SK-N-SH (cell line): ENCODE results near the gene C12orf57. TPM values are rescaled to one million over a fixed set of nuclear protein-coding genes. Genes with fewer than 3 reads are reported as not detected.

Source experiments
- CTCF ChIA-PET: fragments of 300-600, 350-600 bp; formaldehyde crosslinking; extraction: SDS; loops from one replicate; lab custom pipeline; 2021; lab: Yijun Ruan, JAX
- POLR2A ChIA-PET: fragments of 350-600 bp; sonication (Branson Sonifier 250); formaldehyde crosslinking; extraction: SDS; loops from one replicate; lab custom pipeline; 2020; ENCODE audit warnings: antibody characterized with exemption, inconsistent platforms; lab: Yijun Ruan, JAX
- DNase-seq: peaks from one replicate; pipeline ENCODE4 v3.0.0; 2012
- H2AFZ ChIP-seq: fragments of 200-600 bp; sonication (generic); 2 replicates; pipeline ENCODE4 v1.8.1; 2016; ENCODE audit warnings: antibody characterized with exemption, mild to moderate bottlenecking, low read depth
- H3F3A ChIP-seq: fragments of 200-600 bp; sonication (generic); replicated peaks from 2 replicates; pipeline ENCODE3; 2016; ENCODE audit warnings: antibody characterized with exemption, mild to moderate bottlenecking; ENCODE audit not compliant: insufficient read depth
- H3K27ac ChIP-seq, 2 experiments: fragments of 200-500 bp in 1 of 2; fragments of 200-600 bp in 1 of 2; sonication (Bioruptor generic) in 1 of 2; sonication (generic), shearing (Covaris generic) in 1 of 2; 2 replicates each; pipeline versions ENCODE4 v1.5.1 to v1.6.1; 2014 to 2016; ENCODE audit warnings: low read depth in 2 of 2, inconsistent platforms in 1 of 2, low read length in 1 of 2, mild to moderate bottlenecking in 1 of 2, mixed read lengths in 1 of 2
- H3K27me3 ChIP-seq: fragments of 200-600 bp; sonication (generic), shearing (Covaris generic); 2 replicates; pipeline ENCODE4 v1.6.1; 2016; ENCODE audit warnings: mixed run types; ENCODE audit not compliant: insufficient read depth
- H3K36me3 ChIP-seq, 2 experiments: fragments of 200-500 bp in 1 of 2; fragments of 200-600 bp in 1 of 2; sonication (Bioruptor generic) in 1 of 2; sonication (generic) in 1 of 2; replicated peaks in 1 of 2; 2 replicates each; pipeline versions ENCODE3 to v1.5.1; 2014 to 2016; ENCODE audit warnings: low read length in 1 of 2, mild to moderate bottlenecking in 1 of 2; ENCODE audit not compliant: insufficient read depth in 2 of 2, control insufficient read depth in 1 of 2
- H3K4me1 ChIP-seq, 2 experiments: fragments of 200-500 bp in 1 of 2; fragments of 200-600 bp in 1 of 2; sonication (Bioruptor generic) in 1 of 2; sonication (generic), shearing (Covaris generic) in 1 of 2; 2 replicates each; pipeline versions ENCODE4 v1.5.1 to v1.6.1; 2014 to 2016; ENCODE audit warnings: low read depth in 1 of 2, low read length in 1 of 2, mixed run types in 1 of 2; ENCODE audit not compliant: insufficient read depth in 2 of 2, control insufficient read depth in 1 of 2
- H3K4me2 ChIP-seq: fragments of 200-600 bp; sonication (generic), shearing (Covaris generic); 2 replicates; pipeline ENCODE4 v1.6.1; 2017; ENCODE audit warnings: mixed run types
- H3K4me3 ChIP-seq, 2 experiments: fragments of 200-500 bp in 1 of 2; fragments of 200-600 bp in 1 of 2; sonication (Bioruptor generic) in 1 of 2; sonication (generic), shearing (Covaris generic) in 1 of 2; 2 replicates each; pipeline versions ENCODE4 v1.5.1 to v1.8.1; 2014 to 2016; ENCODE audit warnings: low read depth in 2 of 2, inconsistent platforms in 1 of 2, low read length in 1 of 2, mild to moderate bottlenecking in 1 of 2, mixed read lengths in 1 of 2, moderate library complexity in 1 of 2
- H3K79me2 ChIP-seq: fragments of 200-600 bp; sonication (generic); 2 replicates; pipeline ENCODE4 v1.8.1; 2017; ENCODE audit warnings: mild to moderate bottlenecking; ENCODE audit not compliant: insufficient read depth
- H3K9ac ChIP-seq: fragments of 200-600 bp; sonication (generic); 2 replicates; pipeline ENCODE4 v1.6.1; 2017; ENCODE audit warnings: mixed run types
- H3K9me2 ChIP-seq: fragments of 200-600 bp; sonication (generic); 2 replicates; pipeline ENCODE4 v1.6.1; 2017; ENCODE audit warnings: mixed run types
- H3K9me3 ChIP-seq: fragments of 200-600 bp; sonication (generic); 2 replicates; pipeline ENCODE4 v1.6.1; 2017; ENCODE audit warnings: mixed run types, mild to moderate bottlenecking, moderate library complexity
- H4K20me1 ChIP-seq: fragments of 200-600 bp; sonication (generic); 2 replicates; pipeline ENCODE4 v1.6.1; 2017; ENCODE audit warnings: mild to moderate bottlenecking, mixed run types; ENCODE audit not compliant: insufficient read depth
- ELF1 ChIP-seq: IDR thresholded peaks from 2 replicates; pipeline ENCODE4 v1.4.0; 2012
- EP300 ChIP-seq, 2 experiments: IDR thresholded peaks; 2 replicates each; pipeline versions ENCODE4 v1.4.0 to v1.6.1; 2012; ENCODE audit warnings: borderline replicate concordance in 1 of 2, low read depth in 1 of 2, low read length in 1 of 2
- EZH2phosphoT487 ChIP-seq: fragments of 200-600 bp; sonication (generic); IDR thresholded peaks from 2 replicates; pipeline ENCODE4 v1.6.1; 2017; ENCODE audit warnings: low read depth, mixed run types, mild to moderate bottlenecking, antibody characterized with exemption, moderate library complexity, borderline replicate concordance
- FOXJ3 ChIP-seq: sonication (generic); formaldehyde crosslinking; IDR thresholded peaks from 2 replicates; pipeline ENCODE4 v1.5.1; 2020; ENCODE audit warnings: mild to moderate bottlenecking, missing genetic modification reagents
- FOXM1 ChIP-seq: IDR thresholded peaks from 2 replicates; pipeline ENCODE4 v1.4.0; 2012; ENCODE audit warnings: low read depth, mild to moderate bottlenecking
- GABPA ChIP-seq: IDR thresholded peaks from 2 replicates; pipeline ENCODE4 v1.4.0; 2012; ENCODE audit warnings: low read depth, mild to moderate bottlenecking
- GATA2 ChIP-seq: sonication (generic); formaldehyde crosslinking; IDR thresholded peaks from 2 replicates; pipeline ENCODE4 v1.5.0; 2020; ENCODE audit warnings: mild to moderate bottlenecking, missing genetic modification reagents
- MAX ChIP-seq: IDR thresholded peaks from 2 replicates; pipeline ENCODE4 v1.4.0; 2012; ENCODE audit warnings: low read depth
- MXI1 ChIP-seq: IDR thresholded peaks from 2 replicates; pipeline ENCODE4 v1.6.1; 2012; ENCODE audit warnings: mild to moderate bottlenecking, low read depth, low read length, improper control_type of control experiment
- NFIC ChIP-seq: IDR thresholded peaks from 2 replicates; pipeline ENCODE4 v1.4.0; 2012; ENCODE audit warnings: borderline replicate concordance
- NRF1 ChIP-seq: IDR thresholded peaks from 2 replicates; pipeline ENCODE4 v1.6.1; 2012; ENCODE audit warnings: low read depth, mild to moderate bottlenecking, low read length
- RAD21 ChIP-seq: IDR thresholded peaks from 2 replicates; pipeline ENCODE4 v1.6.1; 2012; ENCODE audit warnings: mild to moderate bottlenecking, low read length
- RFX5 ChIP-seq: IDR thresholded peaks from 2 replicates; pipeline ENCODE4 v1.6.1; 2012; ENCODE audit warnings: mild to moderate bottlenecking, improper control_type of control experiment, low read length
- TAF1 ChIP-seq: IDR thresholded peaks from 2 replicates; pipeline ENCODE4 v1.6.1; 2012; ENCODE audit warnings: low read depth, mild to moderate bottlenecking, low read length, moderate library complexity, borderline replicate concordance
- TCF12 ChIP-seq: IDR thresholded peaks from 2 replicates; pipeline ENCODE4 v1.4.0; 2012
- YY1 ChIP-seq: IDR thresholded peaks from 2 replicates; pipeline ENCODE4 v1.4.0; 2012; ENCODE audit warnings: low read depth, mild to moderate bottlenecking
- WGBS: methylation state at CpG from one replicate; pipeline ENCODE4 v1.1.6; 2017; ENCODE audit warnings: low lambda C conversion rate; 5-methylcytosine and 5-hydroxymethylcytosine counted together
- polyA plus RNA-seq, 3 experiments: library from polyadenylated mRNA; depleted of rRNA; stranded (reverse); fragments of >200 nt; gene quantifications; 2 replicates each; pipeline ENCODE4 v1.2.3, GENCODE V29; 2012
- TF ChIP-seq, protein P1 (sequence below): IDR thresholded peaks from 2 replicates; pipeline ENCODE4 v1.6.1; 2012; ENCODE audit warnings: mild to moderate bottlenecking, low read depth, low read length, moderate library complexity
- TF ChIP-seq, protein P2 (sequence below): fragments of 150-350 bp; IDR thresholded peaks from 2 replicates; pipeline ENCODE4 v1.6.1; 2017; ENCODE audit warnings: antibody characterized with exemption, low read length, low read depth, borderline replicate concordance

C12orf57 gene
- polyA plus RNA-seq, 1 of the 3 experiments (the other 2 are of a cell fraction), result 659 TPM

DNA sequence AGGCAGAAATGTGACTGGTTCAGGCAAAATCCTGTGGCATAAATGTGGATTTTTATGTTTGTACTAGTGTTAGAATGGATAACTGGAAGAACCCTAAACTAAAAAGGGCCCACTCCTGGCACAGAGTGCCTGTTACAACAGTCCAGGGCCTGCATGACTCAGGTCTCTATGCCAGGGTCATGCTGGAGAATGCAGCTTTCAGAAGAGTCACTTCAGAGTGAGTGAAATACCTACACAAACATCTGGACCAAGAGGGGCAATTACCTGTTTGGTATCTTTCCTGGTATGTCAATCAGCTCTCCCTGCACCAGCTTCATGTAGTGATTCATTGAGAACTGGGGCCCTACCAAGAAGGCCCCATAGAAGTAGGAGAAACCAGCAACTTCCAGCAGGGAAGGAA, 36.9 kb downstream of the C12orf57 start (continued):
- TF ChIP-seq TAF1, result no peak
- TF ChIP-seq, protein P1, sequence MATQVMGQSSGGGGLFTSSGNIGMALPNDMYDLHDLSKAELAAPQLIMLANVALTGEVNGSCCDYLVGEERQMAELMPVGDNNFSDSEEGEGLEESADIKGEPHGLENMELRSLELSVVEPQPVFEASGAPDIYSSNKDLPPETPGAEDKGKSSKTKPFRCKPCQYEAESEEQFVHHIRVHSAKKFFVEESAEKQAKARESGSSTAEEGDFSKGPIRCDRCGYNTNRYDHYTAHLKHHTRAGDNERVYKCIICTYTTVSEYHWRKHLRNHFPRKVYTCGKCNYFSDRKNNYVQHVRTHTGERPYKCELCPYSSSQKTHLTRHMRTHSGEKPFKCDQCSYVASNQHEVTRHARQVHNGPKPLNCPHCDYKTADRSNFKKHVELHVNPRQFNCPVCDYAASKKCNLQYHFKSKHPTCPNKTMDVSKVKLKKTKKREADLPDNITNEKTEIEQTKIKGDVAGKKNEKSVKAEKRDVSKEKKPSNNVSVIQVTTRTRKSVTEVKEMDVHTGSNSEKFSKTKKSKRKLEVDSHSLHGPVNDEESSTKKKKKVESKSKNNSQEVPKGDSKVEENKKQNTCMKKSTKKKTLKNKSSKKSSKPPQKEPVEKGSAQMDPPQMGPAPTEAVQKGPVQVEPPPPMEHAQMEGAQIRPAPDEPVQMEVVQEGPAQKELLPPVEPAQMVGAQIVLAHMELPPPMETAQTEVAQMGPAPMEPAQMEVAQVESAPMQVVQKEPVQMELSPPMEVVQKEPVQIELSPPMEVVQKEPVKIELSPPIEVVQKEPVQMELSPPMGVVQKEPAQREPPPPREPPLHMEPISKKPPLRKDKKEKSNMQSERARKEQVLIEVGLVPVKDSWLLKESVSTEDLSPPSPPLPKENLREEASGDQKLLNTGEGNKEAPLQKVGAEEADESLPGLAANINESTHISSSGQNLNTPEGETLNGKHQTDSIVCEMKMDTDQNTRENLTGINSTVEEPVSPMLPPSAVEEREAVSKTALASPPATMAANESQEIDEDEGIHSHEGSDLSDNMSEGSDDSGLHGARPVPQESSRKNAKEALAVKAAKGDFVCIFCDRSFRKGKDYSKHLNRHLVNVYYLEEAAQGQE, result no peak
- TF ChIP-seq ELF1, result no peak
- TF ChIP-seq NFIC, result no peak
- TF ChIP-seq YY1, result no peak

GRCh38 chr12:6981152-6982052, 37.6 kb downstream of the C12orf57 start:
- H4K20me1 ChIP-seq, result no peaks in the 10 kb centered on the region
- H3K9me2 ChIP-seq, result no peaks in the 10 kb centered on the region
- H3K79me2 ChIP-seq, result no peaks in the 10 kb centered on the region
- TF ChIP-seq FOXJ3 (CRISPR knock-in tag), result no peak
- TF ChIP-seq TCF12, result no peak
- TF ChIP-seq NFIC, result no peak
- no peak for TF ChIP-seq GABPA
- TF ChIP-seq GATA2 (CRISPR knock-in tag), result no peak
- TF ChIP-seq NRF1, result no peak
- TF ChIP-seq MXI1, result no peak
- TF ChIP-seq EZH2phosphoT487, result no peak
- no peak for TF ChIP-seq EP300 (IDR thresholded peaks at IDR 0.05; ENCODE audit: borderline replicate concordance in 1 of 2, low read depth in 1 of 2, low read length in 1 of 2)
- TF ChIP-seq FOXM1, result no peak
- no peak for TF ChIP-seq MAX
- no peak for TF ChIP-seq RAD21
- TF ChIP-seq, protein P2, sequence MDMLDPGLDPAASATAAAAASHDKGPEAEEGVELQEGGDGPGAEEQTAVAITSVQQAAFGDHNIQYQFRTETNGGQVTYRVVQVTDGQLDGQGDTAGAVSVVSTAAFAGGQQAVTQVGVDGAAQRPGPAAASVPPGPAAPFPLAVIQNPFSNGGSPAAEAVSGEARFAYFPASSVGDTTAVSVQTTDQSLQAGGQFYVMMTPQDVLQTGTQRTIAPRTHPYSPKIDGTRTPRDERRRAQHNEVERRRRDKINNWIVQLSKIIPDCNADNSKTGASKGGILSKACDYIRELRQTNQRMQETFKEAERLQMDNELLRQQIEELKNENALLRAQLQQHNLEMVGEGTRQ, result no peak
- no peak for TF ChIP-seq RFX5
- no peak overlapping the region for H3K4me2 ChIP-seq
- POLR2A ChIA-PET, result no interaction called here
- DNase-seq, result no peak
- no peak overlapping the region for H3K27ac ChIP-seq
- 97% methylated on average over 10 of the region's 10 CpGs for WGBS
- CTCF ChIA-PET, result no interaction called here
- H3K4me3 ChIP-seq, result no peak overlapping the region
- H3K9me3 ChIP-seq, result no peaks in the 10 kb centered on the region
- no peaks in the 10 kb centered on the region for H3F3A ChIP-seq
- no peaks in the 10 kb centered on the region for H3K4me1 ChIP-seq
- no peak overlapping the region for H3K9ac ChIP-seq
- peaks cover 38 to 54% of the 10 kb centered on the region in 2 experiments for H3K36me3 ChIP-seq
- H3K27me3 ChIP-seq, result no peaks in the 10 kb centered on the region
- H2AFZ ChIP-seq, result no peak overlapping the region
